Measurements from ENCODE around the gene ELAVL4. TPM values are rescaled to one million over a fixed set of nuclear protein-coding genes. Genes with fewer than 3 reads are reported as not detected.

ELAVL4 gene
- total RNA-seq, 2 donors from 2014 or later: 0.18 to 4.0 TPM

DNA sequence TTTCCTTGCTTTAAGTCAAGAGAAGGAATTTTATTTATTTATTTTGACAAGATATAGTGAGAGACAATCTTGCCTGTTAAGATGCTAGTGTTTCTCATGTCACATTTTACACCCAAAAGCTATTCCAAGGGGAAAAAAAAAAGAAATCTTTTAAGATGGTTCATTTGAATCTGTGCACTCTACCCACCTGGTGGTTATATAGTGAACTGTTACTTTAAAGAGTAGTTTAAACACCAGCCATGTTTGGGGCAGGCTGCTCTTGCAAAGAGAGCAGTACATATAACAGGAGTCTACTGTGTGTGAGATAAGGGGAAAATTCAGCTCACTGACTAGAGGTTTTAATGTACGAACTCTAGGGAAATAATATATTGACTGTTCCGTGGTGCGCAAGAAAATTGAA, 3.3 kb upstream of the ELAVL4 start:
- no peaks in the 10 kb centered on the region for H3K36me3 ChIP-seq
- H3K4me3 ChIP-seq: no peak overlapping the region
- WGBS: 74% methylated on average over 3 of the region's 3 CpGs
- H3K27me3 ChIP-seq (replicated peaks; ENCODE audit: insufficient read depth): peaks cover 2% of the 10 kb centered on the region
- intact Hi-C loops (cut with DNase I): no loop called here
- H3K9me3 ChIP-seq: no peaks in the 10 kb centered on the region
- TF ChIP-seq POLR2A (IDR thresholded peaks at IDR 0.05): no peak
- TF ChIP-seq POLR2AphosphoS5 (IDR thresholded peaks at IDR 0.05): no peak
- TF ChIP-seq, protein P1, sequence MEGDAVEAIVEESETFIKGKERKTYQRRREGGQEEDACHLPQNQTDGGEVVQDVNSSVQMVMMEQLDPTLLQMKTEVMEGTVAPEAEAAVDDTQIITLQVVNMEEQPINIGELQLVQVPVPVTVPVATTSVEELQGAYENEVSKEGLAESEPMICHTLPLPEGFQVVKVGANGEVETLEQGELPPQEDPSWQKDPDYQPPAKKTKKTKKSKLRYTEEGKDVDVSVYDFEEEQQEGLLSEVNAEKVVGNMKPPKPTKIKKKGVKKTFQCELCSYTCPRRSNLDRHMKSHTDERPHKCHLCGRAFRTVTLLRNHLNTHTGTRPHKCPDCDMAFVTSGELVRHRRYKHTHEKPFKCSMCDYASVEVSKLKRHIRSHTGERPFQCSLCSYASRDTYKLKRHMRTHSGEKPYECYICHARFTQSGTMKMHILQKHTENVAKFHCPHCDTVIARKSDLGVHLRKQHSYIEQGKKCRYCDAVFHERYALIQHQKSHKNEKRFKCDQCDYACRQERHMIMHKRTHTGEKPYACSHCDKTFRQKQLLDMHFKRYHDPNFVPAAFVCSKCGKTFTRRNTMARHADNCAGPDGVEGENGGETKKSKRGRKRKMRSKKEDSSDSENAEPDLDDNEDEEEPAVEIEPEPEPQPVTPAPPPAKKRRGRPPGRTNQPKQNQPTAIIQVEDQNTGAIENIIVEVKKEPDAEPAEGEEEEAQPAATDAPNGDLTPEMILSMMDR (IDR thresholded peaks at IDR 0.05): no peak
- H3K27ac ChIP-seq: no peak overlapping the region
- no peaks in the 10 kb centered on the region for H3K4me1 ChIP-seq (replicated peaks)
- DNase-seq (ENCODE audit: low spot score): no peak

DNA sequence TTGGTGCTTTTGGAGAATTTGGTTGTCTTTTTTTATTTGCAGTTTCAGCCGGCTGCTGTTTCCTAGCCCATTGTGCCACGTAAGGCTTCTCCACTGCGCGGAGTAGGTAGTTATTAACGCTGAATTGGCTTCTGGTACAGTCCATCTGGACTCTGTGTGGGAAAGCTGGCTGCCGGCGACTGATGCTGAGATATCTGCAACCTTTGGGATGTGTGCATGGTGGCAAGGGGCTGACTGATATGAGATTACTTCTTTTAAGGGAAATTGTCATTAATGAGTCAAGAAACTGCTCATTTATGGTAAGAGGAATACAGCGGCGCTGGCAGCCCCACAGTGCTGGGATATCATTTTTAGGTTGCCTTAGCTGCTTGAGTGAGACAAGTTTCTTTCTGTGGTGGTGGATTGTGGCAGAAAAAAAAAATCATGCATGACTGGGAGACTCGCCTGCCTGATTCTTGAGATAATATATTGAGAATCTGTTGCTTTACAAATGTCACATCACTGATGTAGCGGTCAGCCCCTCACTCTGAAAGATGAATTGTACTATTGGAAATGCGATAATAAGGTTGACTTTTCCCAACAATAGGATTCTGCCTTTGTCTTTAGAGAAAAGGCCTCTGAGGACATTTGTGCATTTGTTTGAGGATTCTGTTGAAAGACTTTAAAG, 2.5 kb upstream of the ELAVL4 start:
- DNase-seq (ENCODE audit: low spot score): no peak
- no peaks in the 10 kb centered on the region for H3K4me1 ChIP-seq (replicated peaks)
- TF ChIP-seq, protein P1 (IDR thresholded peaks at IDR 0.05): no peak
- TF ChIP-seq POLR2AphosphoS5 (IDR thresholded peaks at IDR 0.05) (no peak), POLR2A (IDR thresholded peaks at IDR 0.05) (no peak)
- H3K9me3 ChIP-seq: no peaks in the 10 kb centered on the region
- WGBS: 85% methylated on average over 12 of the region's 12 CpGs
- H3K36me3 ChIP-seq: no peaks in the 10 kb centered on the region
- H3K27ac ChIP-seq: no peak overlapping the region
- intact Hi-C loops (cut with DNase I): no loop called here
- peaks cover 2% of the 10 kb centered on the region for H3K27me3 ChIP-seq (replicated peaks; ENCODE audit: insufficient read depth)
- no peak overlapping the region for H3K4me3 ChIP-seq

DNA sequence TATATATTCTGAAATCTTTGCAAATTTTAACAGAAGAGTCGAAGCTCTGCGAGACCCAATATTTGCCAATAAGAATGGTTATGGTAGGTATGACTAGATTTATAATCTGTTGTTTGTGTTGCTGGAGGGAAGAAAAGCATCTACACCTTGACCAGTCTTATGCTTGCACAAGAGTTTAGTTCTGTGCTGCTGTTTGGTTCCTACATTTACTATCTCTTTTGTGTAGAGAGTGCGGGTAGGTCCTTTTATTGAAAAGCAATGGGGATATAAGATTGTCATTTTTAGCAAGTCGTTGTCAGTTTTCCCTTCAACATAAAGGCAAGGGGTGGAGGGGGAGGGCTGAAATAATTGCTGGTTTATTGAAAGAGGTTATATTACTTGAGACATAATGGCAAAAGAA, 396 bp downstream of the ELAVL4 start:
- WGBS: 69% methylated on average over 4 of the region's 4 CpGs
- Histone ChIP-seq H3K36me3 (no peaks in the 10 kb centered on the region), H3K27me3 (replicated peaks; ENCODE audit: insufficient read depth) (peaks cover 3% of the 10 kb centered on the region), H3K9me3 (no peaks in the 10 kb centered on the region), H3K4me3 (no peak overlapping the region), H3K4me1 (replicated peaks) (no peaks in the 10 kb centered on the region), H3K27ac (no peak overlapping the region)
- intact Hi-C loops (cut with DNase I): no loop called here
- TF ChIP-seq POLR2A (IDR thresholded peaks at IDR 0.05) (no peak), POLR2AphosphoS5 (IDR thresholded peaks at IDR 0.05) (no peak)
- TF ChIP-seq, protein P1 (IDR thresholded peaks at IDR 0.05): no peak
- DNase-seq (ENCODE audit: low spot score): no peak

DNA sequence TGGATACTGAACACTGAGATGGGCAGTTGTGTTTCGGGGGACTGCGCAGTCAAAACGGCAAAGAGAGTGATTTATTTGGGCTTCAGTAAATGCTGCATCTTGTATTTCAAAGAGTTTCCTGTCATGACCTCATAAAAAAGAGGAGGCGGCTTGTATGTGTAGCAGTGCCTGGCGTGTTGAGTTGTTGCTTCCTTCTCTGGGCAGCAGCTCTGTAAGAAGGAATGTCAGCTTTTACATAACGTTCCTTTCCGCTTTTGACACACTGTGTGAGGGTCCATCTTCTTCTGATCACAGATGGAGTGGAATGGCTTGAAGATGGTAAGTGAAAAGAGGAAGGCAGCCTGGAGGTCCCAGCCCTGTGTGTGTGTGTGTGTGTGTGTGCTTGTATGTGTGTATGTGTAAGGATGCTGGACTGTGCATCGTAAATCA, 941 bp downstream of the ELAVL4 start:
- intact Hi-C loops (cut with DNase I): no loop called here
- 7% methylated on average over 8 of the region's 8 CpGs for WGBS

More for the DNA sequence above, 941 bp downstream of the ELAVL4 start:
- Histone ChIP-seq H3K27me3 (replicated peaks; ENCODE audit: insufficient read depth) (peaks cover 5% of the 10 kb centered on the region), H3K27ac (no peak overlapping the region), H3K4me3 (no peak overlapping the region), H3K9me3 (no peaks in the 10 kb centered on the region), H3K36me3 (no peaks in the 10 kb centered on the region), H3K4me1 (replicated peaks) (no peaks in the 10 kb centered on the region)
- TF ChIP-seq, protein P1 (IDR thresholded peaks at IDR 0.05): no peak
- TF ChIP-seq POLR2AphosphoS5 (IDR thresholded peaks at IDR 0.05) (no peak), POLR2A (IDR thresholded peaks at IDR 0.05) (no peak)
- no peak for DNase-seq (ENCODE audit: low spot score)

Data from prostate gland (tissue), 2 donors.